SK-N-SH (cell line): ENCODE data around the gene EDEM2. TPM values are rescaled to one million over a fixed set of nuclear protein-coding genes. Genes with fewer than 3 reads are reported as not detected.

ENCODE experiments used
- CTCF ChIA-PET: fragments of 300-600, 350-600 bp; formaldehyde crosslinking; extraction: SDS; loops from one replicate; lab custom pipeline; 2021; lab: Yijun Ruan, JAX
- POLR2A ChIA-PET: fragments of 350-600 bp; sonication (Branson Sonifier 250); formaldehyde crosslinking; extraction: SDS; loops from one replicate; lab custom pipeline; 2020; ENCODE audit warnings: antibody characterized with exemption, inconsistent platforms; lab: Yijun Ruan, JAX
- DNase-seq: peaks from one replicate; pipeline ENCODE4 v3.0.0; 2012
- H2AFZ ChIP-seq: fragments of 200-600 bp; sonication (generic); 2 replicates; pipeline ENCODE4 v1.8.1; 2016; ENCODE audit warnings: antibody characterized with exemption, mild to moderate bottlenecking, low read depth
- H3F3A ChIP-seq: fragments of 200-600 bp; sonication (generic); replicated peaks from 2 replicates; pipeline ENCODE3; 2016; ENCODE audit warnings: antibody characterized with exemption, mild to moderate bottlenecking; ENCODE audit not compliant: insufficient read depth
- H3K27ac ChIP-seq, 2 experiments: fragments of 200-500 bp in 1 of 2; fragments of 200-600 bp in 1 of 2; sonication (Bioruptor generic) in 1 of 2; sonication (generic), shearing (Covaris generic) in 1 of 2; 2 replicates each; pipeline versions ENCODE4 v1.5.1 to v1.6.1; 2014 to 2016; ENCODE audit warnings: low read depth in 2 of 2, inconsistent platforms in 1 of 2, low read length in 1 of 2, mild to moderate bottlenecking in 1 of 2, mixed read lengths in 1 of 2
- H3K27me3 ChIP-seq: fragments of 200-600 bp; sonication (generic), shearing (Covaris generic); 2 replicates; pipeline ENCODE4 v1.6.1; 2016; ENCODE audit warnings: mixed run types; ENCODE audit not compliant: insufficient read depth
- H3K36me3 ChIP-seq, 2 experiments: fragments of 200-500 bp in 1 of 2; fragments of 200-600 bp in 1 of 2; sonication (Bioruptor generic) in 1 of 2; sonication (generic) in 1 of 2; replicated peaks in 1 of 2; 2 replicates each; pipeline versions ENCODE3 to v1.5.1; 2014 to 2016; ENCODE audit warnings: low read length in 1 of 2, mild to moderate bottlenecking in 1 of 2; ENCODE audit not compliant: insufficient read depth in 2 of 2, control insufficient read depth in 1 of 2
- H3K4me1 ChIP-seq, 2 experiments: fragments of 200-500 bp in 1 of 2; fragments of 200-600 bp in 1 of 2; sonication (Bioruptor generic) in 1 of 2; sonication (generic), shearing (Covaris generic) in 1 of 2; 2 replicates each; pipeline versions ENCODE4 v1.5.1 to v1.6.1; 2014 to 2016; ENCODE audit warnings: low read depth in 1 of 2, low read length in 1 of 2, mixed run types in 1 of 2; ENCODE audit not compliant: insufficient read depth in 2 of 2, control insufficient read depth in 1 of 2
- H3K4me2 ChIP-seq: fragments of 200-600 bp; sonication (generic), shearing (Covaris generic); 2 replicates; pipeline ENCODE4 v1.6.1; 2017; ENCODE audit warnings: mixed run types
- H3K4me3 ChIP-seq, 2 experiments: fragments of 200-500 bp in 1 of 2; fragments of 200-600 bp in 1 of 2; sonication (Bioruptor generic) in 1 of 2; sonication (generic), shearing (Covaris generic) in 1 of 2; 2 replicates each; pipeline versions ENCODE4 v1.5.1 to v1.8.1; 2014 to 2016; ENCODE audit warnings: low read depth in 2 of 2, inconsistent platforms in 1 of 2, low read length in 1 of 2, mild to moderate bottlenecking in 1 of 2, mixed read lengths in 1 of 2, moderate library complexity in 1 of 2
- H3K79me2 ChIP-seq: fragments of 200-600 bp; sonication (generic); 2 replicates; pipeline ENCODE4 v1.8.1; 2017; ENCODE audit warnings: mild to moderate bottlenecking; ENCODE audit not compliant: insufficient read depth
- H3K9ac ChIP-seq: fragments of 200-600 bp; sonication (generic); 2 replicates; pipeline ENCODE4 v1.6.1; 2017; ENCODE audit warnings: mixed run types
- H3K9me2 ChIP-seq: fragments of 200-600 bp; sonication (generic); 2 replicates; pipeline ENCODE4 v1.6.1; 2017; ENCODE audit warnings: mixed run types
- H3K9me3 ChIP-seq: fragments of 200-600 bp; sonication (generic); 2 replicates; pipeline ENCODE4 v1.6.1; 2017; ENCODE audit warnings: mixed run types, mild to moderate bottlenecking, moderate library complexity
- H4K20me1 ChIP-seq: fragments of 200-600 bp; sonication (generic); 2 replicates; pipeline ENCODE4 v1.6.1; 2017; ENCODE audit warnings: mild to moderate bottlenecking, mixed run types; ENCODE audit not compliant: insufficient read depth
- CHD2 ChIP-seq: fragments of 150-350 bp; IDR thresholded peaks from 2 replicates; pipeline ENCODE4 v1.6.1; 2018; ENCODE audit warnings: low read length; ENCODE audit not compliant: partially characterized antibody
- EP300 ChIP-seq, 2 experiments: IDR thresholded peaks; 2 replicates each; pipeline versions ENCODE4 v1.4.0 to v1.6.1; 2012; ENCODE audit warnings: borderline replicate concordance in 1 of 2, low read depth in 1 of 2, low read length in 1 of 2
- IRF3 ChIP-seq: fragments of 150-350 bp; IDR thresholded peaks from 2 replicates; pipeline ENCODE4 v1.6.1; 2016; ENCODE audit warnings: mild to moderate bottlenecking, low read depth, low read length
- MXI1 ChIP-seq: IDR thresholded peaks from 2 replicates; pipeline ENCODE4 v1.6.1; 2012; ENCODE audit warnings: mild to moderate bottlenecking, low read depth, low read length, improper control_type of control experiment
- PBX3 ChIP-seq: IDR thresholded peaks from 2 replicates; pipeline ENCODE4; 2012
- RAD21 ChIP-seq: IDR thresholded peaks from 2 replicates; pipeline ENCODE4 v1.6.1; 2012; ENCODE audit warnings: mild to moderate bottlenecking, low read length
- RCOR1 ChIP-seq: fragments of 150-350 bp; IDR thresholded peaks from 2 replicates; pipeline ENCODE4 v1.6.1; 2017; ENCODE audit warnings: antibody characterized with exemption, low read length
- RFX5 ChIP-seq: IDR thresholded peaks from 2 replicates; pipeline ENCODE4 v1.6.1; 2012; ENCODE audit warnings: mild to moderate bottlenecking, improper control_type of control experiment, low read length
- USF2 ChIP-seq: fragments of 150-350 bp; IDR thresholded peaks from 2 replicates; pipeline ENCODE4 v1.6.1; 2017; ENCODE audit warnings: antibody characterized with exemption, low read length, low read depth, borderline replicate concordance
- WGBS: methylation state at CpG from one replicate; pipeline ENCODE4 v1.1.6; 2017; ENCODE audit warnings: low lambda C conversion rate; 5-methylcytosine and 5-hydroxymethylcytosine counted together
- polyA plus RNA-seq, 3 experiments: library from polyadenylated mRNA; depleted of rRNA; stranded (reverse); fragments of >200 nt; gene quantifications; 2 replicates each; pipeline ENCODE4 v1.2.3, GENCODE V29; 2012

The EDEM2 gene
- polyA plus RNA-seq, 1 of the 3 experiments (the other 2 are of a cell fraction): 34.3 TPM

- peaks cover 0 to 6% of the 10 kb centered on the region in 2 experiments; a peak in 1 of 4 replicates for H3K4me1 ChIP-seq
- H3K9me3 ChIP-seq: no peaks in the 10 kb centered on the region
- peaks cover 9% of the 10 kb centered on the region for H3F3A ChIP-seq
- no peaks in the 10 kb centered on the region for H4K20me1 ChIP-seq
- no peaks in the 10 kb centered on the region for H3K9me2 ChIP-seq
- no peaks in the 10 kb centered on the region for H3K27me3 ChIP-seq
- H3K27ac ChIP-seq: peak overlapping the region in 1 of 2 experiments; percentile 79; a peak in 2 of 4 replicates
- WGBS: 44% methylated on average over 5 of the region's 5 CpGs
- no peak overlapping the region for H3K4me2 ChIP-seq
- POLR2A ChIA-PET: interaction anchor here (0.7 to 1.6 kb wide), 3 partner anchors 19 to 61 kb away, joined by 3 to 6 read pairs (median 4); partner anchors contain the start of genes EDEM2 and MMP24
- peak overlapping the region; percentile 37; the same call in 1 of the 2 replicates for H2AFZ ChIP-seq
- peak; percentile 80 for DNase-seq
- CTCF ChIA-PET: interaction anchor here (0.7 to 2.1 kb wide), 7 partner anchors 9 to 70 kb away, joined by 3 to 9 read pairs (median 4); partner anchors contain the start of gene EDEM2
- no peaks in the 10 kb centered on the region for H3K36me3 ChIP-seq
- no peaks in the 10 kb centered on the region for H3K79me2 ChIP-seq
- TF ChIP-seq RCOR1: peak; percentile 46; the same call in 1 of the 2 replicates
- no peak for TF ChIP-seq PBX3
- TF ChIP-seq MXI1: peak; percentile 66
- TF ChIP-seq IRF3: no peak
- no peak for TF ChIP-seq USF2
- TF ChIP-seq CHD2: peak; percentile 47
- TF ChIP-seq RFX5: no peak
- peak; percentile 18; the same call in 1 of the 2 replicates for TF ChIP-seq RAD21
- peak in 1 of 2 experiments; percentile 44; a peak in 1 of 4 replicates for TF ChIP-seq EP300 (IDR thresholded peaks at IDR 0.05; ENCODE audit: borderline replicate concordance in 1 of 2, low read depth in 1 of 2, low read length in 1 of 2)
- H3K4me3 ChIP-seq: no peak overlapping the region
- H3K9ac ChIP-seq: no peak overlapping the region
Measured at GRCh38 chr20:35166242-35166830, 19.2 kb upstream of the EDEM2 start.
